Peyer's patch (tissue), 4 donors: ENCODE data around the gene ZNF683.

Experiments
- CTCF ChIP-seq, 6 experiments: fragments of 450-650 bp in 4 of 6; fragments of 200-600 bp in 2 of 6; sonication (generic) in 1 of 6; IDR thresholded peaks; one replicate each; pipeline ENCODE4 v1.5.1; 2017 to 2019; ENCODE audit warnings: antibody characterized with exemption in 6 of 6, mild to moderate bottlenecking in 3 of 6, moderate library complexity in 1 of 6
- POLR2A ChIP-seq, 2 donors: fragments of 450-650 bp; IDR thresholded peaks; one replicate each; pipeline ENCODE4 v1.5.1; 2017; ENCODE audit warnings: antibody characterized with exemption in 2 of 2, mild to moderate bottlenecking in 2 of 2, moderate library complexity in 2 of 2

GRCh38 chr1:26317612-26318337 is 54.8 kb downstream of the ZNF683 start, which contains the start of gene CD52:
- no peak for TF ChIP-seq CTCF (IDR thresholded peaks at IDR 0.05)
- TF ChIP-seq POLR2A (IDR thresholded peaks at IDR 0.05): peak; percentile 34 to 40
